HepG2 (cell line): ENCODE data around the gene INKA2. TPM values are rescaled to one million over a fixed set of nuclear protein-coding genes. Genes with fewer than 3 reads are reported as not detected.
A peak's percentile ranks its signal among the peaks of the same experiment; 100 is the strongest.

Source experiments
- ATAC-seq: fragments of 200-7000 bp; cut with Tn5 transposase; 3 replicates; pipeline ENCODE4 v1.9.1; 2020; ENCODE audit warnings: mild to moderate bottlenecking, moderate library complexity
- BruUV-seq: library from RNA; stranded (reverse); fragments of 400-500 nt; replicated peaks from 2 replicates; lab custom pipeline; 2021; lab: Mats Ljungman, UMichigan
- CTCF ChIA-PET: fragments of 300-600 bp; formaldehyde crosslinking; extraction: SDS; loops from one replicate; lab custom pipeline; 2021; ENCODE audit warnings: low total read pairs, inconsistent platforms, low intra/inter-chr PET ratio; lab: Yijun Ruan, JAX
- POLR2A ChIA-PET: fragments of 350-600 bp; sonication (Branson Sonifier 250); formaldehyde crosslinking; loops from one replicate; lab custom pipeline; 2020; ENCODE audit warnings: antibody characterized with exemption, inconsistent platforms; lab: Yijun Ruan, JAX
- DNase-seq: peaks from one replicate; pipeline ENCODE4 v3.0.0-alpha.2; 2015; ENCODE audit warnings: low spot score
- FAIRE-seq: peaks from 3 replicates; lab custom pipeline; 2011; peaks lifted over from hg19 to GRCh38; lab: Jason Lieb, UNC
- H2AFZ ChIP-seq: one replicate; pipeline ENCODE4 v1.6.1; 2011; ENCODE audit warnings: low read length, inconsistent platforms
- H3K27ac ChIP-seq: fragments of 300-600 bp; 3 replicates; pipeline ENCODE4 v1.8.0; 2011; ENCODE audit warnings: mixed run types, mild to moderate bottlenecking, mixed read lengths, low read length, inconsistent platforms; ENCODE audit not compliant: insufficient read depth; ENCODE audit errors: extremely low read length
- H3K27me3 ChIP-seq, 2 experiments: fragments of 200-600 bp in 1 of 2; 2 replicates in 1 of 2; 3 replicates in 1 of 2; pipeline versions ENCODE4 v1.6.0 to v1.8.0; 2011; ENCODE audit warnings: low read length in 2 of 2, mild to moderate bottlenecking in 2 of 2, moderate library complexity in 2 of 2, inconsistent platforms in 1 of 2; ENCODE audit not compliant: insufficient read depth in 2 of 2, control insufficient read depth in 1 of 2
- H3K36me3 ChIP-seq, 2 experiments: fragments of 200-600 bp in 1 of 2; replicated peaks in 1 of 2; 2 replicates in 1 of 2; 3 replicates in 1 of 2; pipeline versions ENCODE4 v1.5.1 to v1.8.0; 2011; ENCODE audit warnings: low read length in 2 of 2, inconsistent platforms in 1 of 2; ENCODE audit not compliant: insufficient read depth in 2 of 2, control insufficient read depth in 1 of 2
- H3K4me1 ChIP-seq: 2 replicates; pipeline ENCODE4 v1.5.1; 2012; ENCODE audit warnings: low read length, inconsistent platforms; ENCODE audit not compliant: insufficient read depth
- H3K4me2 ChIP-seq: 2 replicates; pipeline ENCODE4 v1.6.0; 2011; ENCODE audit warnings: low read depth, low read length, inconsistent platforms
- H3K4me3 ChIP-seq, 3 experiments: fragments of 200-600 bp in 1 of 3; sonication (generic), shearing (Covaris generic) in 1 of 3; replicated peaks in 1 of 3; 2 replicates each; pipeline ENCODE4 v1.5.1; 2011 to 2016; ENCODE audit warnings: low read length in 3 of 3, inconsistent platforms in 2 of 3, low read depth in 2 of 3, mild to moderate bottlenecking in 2 of 3, control low read depth in 1 of 3, mixed read lengths in 1 of 3; ENCODE audit not compliant: insufficient read depth in 1 of 3
- H3K79me2 ChIP-seq: one replicate; pipeline ENCODE4 v1.6.1; 2011; ENCODE audit warnings: low read length, inconsistent platforms; ENCODE audit not compliant: insufficient read depth
- H3K9ac ChIP-seq: 2 replicates; pipeline ENCODE4 v1.6.0; 2011; ENCODE audit warnings: mild to moderate bottlenecking, low read depth, low read length, inconsistent platforms; ENCODE audit not compliant: insufficient read depth
- H3K9me3 ChIP-seq: 2 replicates; pipeline ENCODE4 v1.5.1; 2012; ENCODE audit warnings: mild to moderate bottlenecking, low read length
- H4K20me1 ChIP-seq: 2 replicates; pipeline ENCODE4 v1.6.0; 2011; ENCODE audit warnings: inconsistent platforms, mild to moderate bottlenecking, low read length, moderate library complexity; ENCODE audit not compliant: insufficient read depth
- ATF6 ChIP-seq: sonication (generic); formaldehyde crosslinking; conservative IDR thresholded peaks from 2 replicates; pipeline ENCODE4 v1.4.0; 2020; ENCODE audit warnings: missing genetic modification reagents
- BHLHE40 ChIP-seq: IDR thresholded peaks from 2 replicates; pipeline ENCODE4 v1.6.1; 2011; ENCODE audit warnings: low read length, improper control_type of control experiment
- CEBPG ChIP-seq: IDR thresholded peaks from 2 replicates; pipeline ENCODE4 v1.6.1; 2016
- FLYWCH1 ChIP-seq: sonication (generic); formaldehyde crosslinking; IDR thresholded peaks from 2 replicates; pipeline ENCODE4 v1.8.1; 2023; ENCODE audit warnings: mild to moderate bottlenecking, missing genetic modification reagents
- MIXL1 ChIP-seq: IDR thresholded peaks from 2 replicates; pipeline ENCODE4 v1.6.1; 2016
- RAD21 ChIP-seq: fragments of 450-650 bp; formaldehyde crosslinking; IDR thresholded peaks from 2 replicates; pipeline ENCODE4 v1.5.0; 2020; ENCODE audit warnings: mild to moderate bottlenecking
- SIX1 ChIP-seq: sonication (generic); formaldehyde crosslinking; IDR thresholded peaks from 2 replicates; pipeline ENCODE4 v1.4.0; 2020; ENCODE audit warnings: missing genetic modification reagents, borderline replicate concordance
- SMC3 ChIP-seq: IDR thresholded peaks from 2 replicates; pipeline ENCODE4 v1.6.1; 2011; ENCODE audit warnings: low read length, improper control_type of control experiment
- SNAPC5 ChIP-seq: sonication (generic); formaldehyde crosslinking; IDR thresholded peaks from 2 replicates; pipeline ENCODE4 v1.8.1; 2023; ENCODE audit warnings: mild to moderate bottlenecking, missing genetic modification reagents, borderline replicate concordance
- STAG1 ChIP-seq: sonication (generic); formaldehyde crosslinking; IDR thresholded peaks from 2 replicates; pipeline ENCODE4 v1.4.0; 2020; ENCODE audit warnings: missing genetic modification reagents
- TFE3 ChIP-seq: IDR thresholded peaks from 2 replicates; pipeline ENCODE4 v1.6.1; 2016
- ZNF407 ChIP-seq: sonication (generic); formaldehyde crosslinking; IDR thresholded peaks from one replicate; pipeline ENCODE4 v1.5.1; 2020; ENCODE audit warnings: mild to moderate bottlenecking, missing genetic modification reagents; ENCODE audit errors: not compliant biosample characterization
- ZNF605 ChIP-seq: sonication (generic); formaldehyde crosslinking; IDR thresholded peaks from 2 replicates; pipeline ENCODE4 v1.8.0; 2022; ENCODE audit warnings: mild to moderate bottlenecking, missing genetic modification reagents
- WGBS: methylation state at CpG from one replicate; pipeline ENCODE4 v1.1.6; 2017; ENCODE audit warnings: low lambda C conversion rate; 5-methylcytosine and 5-hydroxymethylcytosine counted together
- in situ Hi-C: cut with HindIII; loops from 2 replicates; pipeline ENCODE4 v1.10.0; 2017; ENCODE audit warnings: low pct_unique_long_range_greater_than_20kb; ENCODE audit not compliant: extremely low pct_ligation_motif_present
- intact Hi-C: fragments of 100-400 bp; cut with micrococcal nuclease; formaldehyde crosslinking; loops from one replicate; pipeline ENCODE4 v1.10.0; 2022; ENCODE audit not compliant: unreplicated experiment
- polyA plus RNA-seq, 8 experiments: library from polyadenylated mRNA; depleted of rRNA in 3 of 8; stranded (reverse) in 7 of 8; unstranded in 1 of 8; fragments of >200 nt; fragmentation: Illumina TruSeq in 4 of 8; extraction: Trizol in 4 of 8; gene quantifications; 2 replicates each; pipeline versions ENCODE4 v1.2.1 to v1.2.3, GENCODE V29; 2011 to 2016; ENCODE audit warnings: low read depth in 4 of 8, missing spikeins in 1 of 8, mixed read lengths in 1 of 8; ENCODE audit not compliant: insufficient read depth in 1 of 8
- total RNA-seq, 5 experiments: library from RNA; depleted of rRNA; stranded (reverse); fragments of >200 nt; fragmentation: Illumina TruSeq; extraction: Trizol; gene quantifications; 2 replicates each; pipeline ENCODE4 v1.2.3, GENCODE V29; 2016; ENCODE audit warnings: low read depth in 1 of 5

The INKA2 gene
- total and polyA plus RNA-seq, 2 of the 13 experiments (the other 11 are each of a cell fraction or from before 2014, with no cell fraction given), result 2.6 to 4.6 TPM

GRCh38 chr1:111769517-111770146, 30.4 kb upstream of the INKA2 start:
- H3K4me2 ChIP-seq, result no peak overlapping the region
- H2AFZ ChIP-seq, result no peak overlapping the region
- CTCF ChIA-PET, result interaction anchor here (0.9 to 2.8 kb wide), 4 partner anchors 22 to 288 kb away, joined by 3 to 27 read pairs (median 4); no protein-coding TSS in a partner anchor
- peak; percentile 65 for DNase-seq
- BruUV-seq, result TSS peak; percentile 9
- peak; percentile 94 for FAIRE-seq
- peaks cover 12% of the 10 kb centered on the region; the same call in 1 of the 2 replicates for H3K4me1 ChIP-seq
- intact Hi-C loops (loop anchor here (1.0 kb wide), 3 partner anchors 22 to 288 kb away; no protein-coding TSS in a partner anchor), in situ Hi-C loops (loop anchor here (5.0 kb wide), 1 partner anchor 287 kb away; no protein-coding TSS in a partner anchor)
- H3K27me3 ChIP-seq, result no peaks in the 10 kb centered on the region
- H3K27ac ChIP-seq, result no peak overlapping the region
- H3K36me3 ChIP-seq, result peaks cover 6 to 21% of the 10 kb centered on the region in 2 experiments
- 41% methylated on average over 6 of the region's 6 CpGs for WGBS
- POLR2A ChIA-PET, result no interaction called here
- H3K79me2 ChIP-seq, result no peaks in the 10 kb centered on the region
- H3K9ac ChIP-seq, result no peak overlapping the region
- H3K9me3 ChIP-seq, result no peaks in the 10 kb centered on the region
- ATAC-seq, result no peak
- H4K20me1 ChIP-seq, result no peaks in the 10 kb centered on the region
- H3K4me3 ChIP-seq, result no peak overlapping the region
- TF ChIP-seq SIX1 (CRISPR knock-in tag), result peak; percentile 78; the same call in 1 of the 2 replicates
- no peak for TF ChIP-seq SNAPC5
- TF ChIP-seq ZNF605, result no peak
- TF ChIP-seq STAG1 (CRISPR knock-in tag), result peak; percentile 85
- TF ChIP-seq MIXL1 (CRISPR knock-in tag), result peak; percentile 16; the same call in 1 of the 2 replicates
- peak; percentile 78 for TF ChIP-seq SMC3
- peak; percentile 78 for TF ChIP-seq CEBPG (CRISPR knock-in tag)
- TF ChIP-seq BHLHE40, result no peak
- no peak for TF ChIP-seq ZNF407 (CRISPR knock-in tag)
- TF ChIP-seq FLYWCH1 (CRISPR knock-in tag), result no peak
- TF ChIP-seq RAD21 (CRISPR knock-in tag), result peak; percentile 47; the same call in 1 of the 2 replicates
- TF ChIP-seq TFE3, result no peak
- no peak for TF ChIP-seq ATF6 (CRISPR knock-in tag)
